ENCODE data around the gene PLEKHS1. TPM values are rescaled to one million over a fixed set of nuclear protein-coding genes. Genes with fewer than 3 reads are reported as not detected.

The PLEKHS1 gene
- total RNA-seq, 1 experiment from 2014 or later = not detected

DNA sequence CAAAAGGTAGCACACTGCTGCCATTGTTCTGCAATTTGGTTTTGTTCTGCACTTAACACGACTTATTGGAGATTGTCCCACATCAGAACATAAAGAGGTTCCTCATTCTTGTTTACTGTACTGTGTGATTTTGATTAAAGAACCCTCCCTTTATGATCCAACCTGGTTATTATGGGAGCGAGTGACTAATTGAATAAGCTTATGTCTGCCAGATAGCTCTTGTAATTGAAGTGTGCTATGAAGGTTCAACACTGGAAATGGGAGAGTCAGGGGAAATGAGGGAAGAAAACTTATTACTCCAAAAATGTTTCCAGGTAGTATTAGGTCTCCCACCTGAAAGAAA lies 37.9 kb upstream of the PLEKHS1 start:
- no peak overlapping the region for H3K4me3 ChIP-seq (replicated peaks in 1 of 2; ENCODE audit: low read depth in 1 of 2, low read length in 2 of 2)
- CTCF ChIA-PET = no interaction called here
- H3K27ac ChIP-seq (ENCODE audit: low read depth, low read length) = no peak overlapping the region
- H3K9ac ChIP-seq (ENCODE audit: low read length) = no peak overlapping the region
- H3K79me2 ChIP-seq (ENCODE audit: insufficient read depth, low read length) = no peaks in the 10 kb centered on the region; the same call in 1 of the 2 replicates
- H3K4me1 ChIP-seq (ENCODE audit: control insufficient read depth in 1 of 2, insufficient read depth in 2 of 2, low read length in 2 of 2) = no peaks in the 10 kb centered on the region
- DNase-seq (ENCODE audit: low read depth, low spot score) (no peak), ATAC-seq (no peak)
- intact Hi-C loops (cut with micrococcal nuclease) = no loop called here
- H3K9me2 ChIP-seq (ENCODE audit: insufficient read depth) = no peaks in the 10 kb centered on the region
- RAD21 ChIA-PET (ENCODE audit: low non-redundant PET in 1 of 2, low total read pairs in 2 of 2, uncharacterized antibody in 2 of 2, unreplicated experiment in 2 of 2) = no interaction called here
- POLR2A ChIA-PET = no interaction called here
- no peaks in the 10 kb centered on the region for H3K27me3 ChIP-seq (ENCODE audit: insufficient read depth, low read length)
- TF ChIP-seq SP1 (IDR thresholded peaks at IDR 0.05; ENCODE audit: low read depth) (no peak), ELF1 (IDR thresholded peaks at IDR 0.05; ENCODE audit: borderline replicate concordance, low read depth) (no peak), TCF7L2 (IDR thresholded peaks at IDR 0.05; ENCODE audit: borderline replicate concordance, extremely low read depth, insufficient read depth, insufficient read length) (no peak), SIN3A (IDR thresholded peaks at IDR 0.05; ENCODE audit: low read depth) (no peak), CEBPB (IDR thresholded peaks at IDR 0.05; ENCODE audit: low read depth) (no peak), SRF (IDR thresholded peaks at IDR 0.05; ENCODE audit: low read depth) (no peak), ZNF274 (IDR thresholded peaks at IDR 0.05; ENCODE audit: low read depth, low read length) (no peak), CBX3 (IDR thresholded peaks at IDR 0.05; ENCODE audit: low read depth) (no peak), JUND (IDR thresholded peaks at IDR 0.05) (no peak), ZFX (IDR thresholded peaks at IDR 0.05) (no peak), POLR2A (IDR thresholded peaks at IDR 0.05; ENCODE audit: borderline replicate concordance, extremely low read depth, insufficient read depth, insufficient read length) (no peak), EZH2phosphoT487 (IDR thresholded peaks at IDR 0.05; ENCODE audit: borderline replicate concordance) (no peak)
- TF ChIP-seq, protein P1, sequence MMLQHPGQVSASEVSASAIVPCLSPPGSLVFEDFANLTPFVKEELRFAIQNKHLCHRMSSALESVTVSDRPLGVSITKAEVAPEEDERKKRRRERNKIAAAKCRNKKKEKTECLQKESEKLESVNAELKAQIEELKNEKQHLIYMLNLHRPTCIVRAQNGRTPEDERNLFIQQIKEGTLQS (IDR thresholded peaks at IDR 0.05) = no peak
- TF ChIP-seq, protein P2, sequence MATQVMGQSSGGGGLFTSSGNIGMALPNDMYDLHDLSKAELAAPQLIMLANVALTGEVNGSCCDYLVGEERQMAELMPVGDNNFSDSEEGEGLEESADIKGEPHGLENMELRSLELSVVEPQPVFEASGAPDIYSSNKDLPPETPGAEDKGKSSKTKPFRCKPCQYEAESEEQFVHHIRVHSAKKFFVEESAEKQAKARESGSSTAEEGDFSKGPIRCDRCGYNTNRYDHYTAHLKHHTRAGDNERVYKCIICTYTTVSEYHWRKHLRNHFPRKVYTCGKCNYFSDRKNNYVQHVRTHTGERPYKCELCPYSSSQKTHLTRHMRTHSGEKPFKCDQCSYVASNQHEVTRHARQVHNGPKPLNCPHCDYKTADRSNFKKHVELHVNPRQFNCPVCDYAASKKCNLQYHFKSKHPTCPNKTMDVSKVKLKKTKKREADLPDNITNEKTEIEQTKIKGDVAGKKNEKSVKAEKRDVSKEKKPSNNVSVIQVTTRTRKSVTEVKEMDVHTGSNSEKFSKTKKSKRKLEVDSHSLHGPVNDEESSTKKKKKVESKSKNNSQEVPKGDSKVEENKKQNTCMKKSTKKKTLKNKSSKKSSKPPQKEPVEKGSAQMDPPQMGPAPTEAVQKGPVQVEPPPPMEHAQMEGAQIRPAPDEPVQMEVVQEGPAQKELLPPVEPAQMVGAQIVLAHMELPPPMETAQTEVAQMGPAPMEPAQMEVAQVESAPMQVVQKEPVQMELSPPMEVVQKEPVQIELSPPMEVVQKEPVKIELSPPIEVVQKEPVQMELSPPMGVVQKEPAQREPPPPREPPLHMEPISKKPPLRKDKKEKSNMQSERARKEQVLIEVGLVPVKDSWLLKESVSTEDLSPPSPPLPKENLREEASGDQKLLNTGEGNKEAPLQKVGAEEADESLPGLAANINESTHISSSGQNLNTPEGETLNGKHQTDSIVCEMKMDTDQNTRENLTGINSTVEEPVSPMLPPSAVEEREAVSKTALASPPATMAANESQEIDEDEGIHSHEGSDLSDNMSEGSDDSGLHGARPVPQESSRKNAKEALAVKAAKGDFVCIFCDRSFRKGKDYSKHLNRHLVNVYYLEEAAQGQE (IDR thresholded peaks at IDR 0.05; ENCODE audit: low read depth) = no peak
- TF ChIP-seq, protein P3, sequence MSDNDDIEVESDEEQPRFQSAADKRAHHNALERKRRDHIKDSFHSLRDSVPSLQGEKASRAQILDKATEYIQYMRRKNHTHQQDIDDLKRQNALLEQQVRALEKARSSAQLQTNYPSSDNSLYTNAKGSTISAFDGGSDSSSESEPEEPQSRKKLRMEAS (IDR thresholded peaks at IDR 0.05) = no peak
- BruUV-seq (replicated peaks) = no TSS peak
- H3K9me3 ChIP-seq (ENCODE audit: control insufficient read depth in 1 of 2, insufficient read depth in 1 of 2, low read depth in 1 of 2, low read length in 2 of 2) = no peaks in the 10 kb centered on the region
- no peaks in the 10 kb centered on the region for H4K20me1 ChIP-seq (ENCODE audit: insufficient read depth)
- no peak overlapping the region for H3K4me2 ChIP-seq (ENCODE audit: low read length)
- H2AFZ ChIP-seq (ENCODE audit: low read depth, low read length, poor library complexity, severe bottlenecking) = no peak overlapping the region
- H3K36me3 ChIP-seq (ENCODE audit: control insufficient read depth in 1 of 2, insufficient read depth in 2 of 2, low read length in 2 of 2) = no peaks in the 10 kb centered on the region; a peak in 1 of 4 replicates

All from HCT116 (cell line).